Measurements from ENCODE around the gene GTF2I.
"Not testable (repeated sequence)": the region's sequence is repeated elsewhere in the genome, so short reads cannot be mapped to it uniquely, and the experiment has no call there.

DNA sequence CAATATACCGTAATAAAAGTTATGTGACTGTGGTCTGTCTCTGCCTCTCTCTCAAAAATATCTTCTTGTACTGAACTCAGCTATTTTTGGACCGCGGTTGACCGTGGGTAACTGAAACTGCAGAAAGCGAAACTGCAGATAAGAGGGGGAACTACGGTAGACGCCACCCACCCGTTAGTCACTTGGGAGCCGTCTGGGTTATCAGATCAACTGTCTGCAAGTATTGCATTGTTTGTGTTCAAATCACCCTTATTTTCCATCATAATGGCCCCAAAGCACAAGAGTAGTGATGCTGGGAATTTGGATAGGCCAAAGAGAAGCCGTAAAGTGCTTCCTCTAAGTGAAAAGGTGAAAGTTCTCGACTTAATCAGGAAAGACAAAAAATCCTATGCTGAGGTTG lies 7.5 kb upstream of the GTF2I start:
- TF ChIP-seq, protein P1, sequence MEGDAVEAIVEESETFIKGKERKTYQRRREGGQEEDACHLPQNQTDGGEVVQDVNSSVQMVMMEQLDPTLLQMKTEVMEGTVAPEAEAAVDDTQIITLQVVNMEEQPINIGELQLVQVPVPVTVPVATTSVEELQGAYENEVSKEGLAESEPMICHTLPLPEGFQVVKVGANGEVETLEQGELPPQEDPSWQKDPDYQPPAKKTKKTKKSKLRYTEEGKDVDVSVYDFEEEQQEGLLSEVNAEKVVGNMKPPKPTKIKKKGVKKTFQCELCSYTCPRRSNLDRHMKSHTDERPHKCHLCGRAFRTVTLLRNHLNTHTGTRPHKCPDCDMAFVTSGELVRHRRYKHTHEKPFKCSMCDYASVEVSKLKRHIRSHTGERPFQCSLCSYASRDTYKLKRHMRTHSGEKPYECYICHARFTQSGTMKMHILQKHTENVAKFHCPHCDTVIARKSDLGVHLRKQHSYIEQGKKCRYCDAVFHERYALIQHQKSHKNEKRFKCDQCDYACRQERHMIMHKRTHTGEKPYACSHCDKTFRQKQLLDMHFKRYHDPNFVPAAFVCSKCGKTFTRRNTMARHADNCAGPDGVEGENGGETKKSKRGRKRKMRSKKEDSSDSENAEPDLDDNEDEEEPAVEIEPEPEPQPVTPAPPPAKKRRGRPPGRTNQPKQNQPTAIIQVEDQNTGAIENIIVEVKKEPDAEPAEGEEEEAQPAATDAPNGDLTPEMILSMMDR (IDR thresholded peaks at IDR 0.05), result not testable (repeated sequence)
- TF ChIP-seq POLR2A (IDR thresholded peaks at IDR 0.05), result not testable (repeated sequence)

Measured in lower leg skin (tissue), 3 donors.